ENCODE results near the gene HIPK2. TPM values are rescaled to one million over a fixed set of nuclear protein-coding genes. Genes with fewer than 3 reads are reported as not detected.

The HIPK2 gene
- total RNA-seq, 2 donors from 2014 or later: 22.1 to 26.4 TPM

DNA sequence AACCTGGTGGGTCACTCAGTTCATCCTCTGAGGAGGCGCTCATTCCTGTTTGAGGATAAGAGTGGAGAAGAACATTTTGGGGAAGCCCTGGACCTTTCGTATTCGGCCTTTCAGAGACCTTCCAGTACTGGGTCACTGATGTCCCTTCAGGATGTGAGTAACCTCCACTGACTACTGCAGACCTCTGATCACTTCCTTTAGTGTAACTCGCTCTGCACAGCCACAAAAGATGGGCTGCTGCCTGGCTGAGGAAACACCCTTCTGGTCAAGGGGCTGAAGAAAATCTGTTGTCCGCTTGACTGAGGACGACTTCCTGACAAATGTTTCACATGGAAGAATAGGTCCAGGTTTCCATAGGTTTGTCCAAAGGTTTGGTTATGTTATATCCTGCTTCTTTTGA is 35.4 kb upstream of the HIPK2 start:
- ATAC-seq: no peak
- WGBS, 2 donors: 80 to 87% methylated on average over 6 of the region's 6 CpGs
- H3K36me3 ChIP-seq (replicated peaks in 1 of 2; ENCODE audit: insufficient read depth in 1 of 2, low read depth in 2 of 2): no peaks in the 10 kb centered on the region
- no peak for TF ChIP-seq POLR2A (IDR thresholded peaks at IDR 0.05)
- TF ChIP-seq, protein P1, sequence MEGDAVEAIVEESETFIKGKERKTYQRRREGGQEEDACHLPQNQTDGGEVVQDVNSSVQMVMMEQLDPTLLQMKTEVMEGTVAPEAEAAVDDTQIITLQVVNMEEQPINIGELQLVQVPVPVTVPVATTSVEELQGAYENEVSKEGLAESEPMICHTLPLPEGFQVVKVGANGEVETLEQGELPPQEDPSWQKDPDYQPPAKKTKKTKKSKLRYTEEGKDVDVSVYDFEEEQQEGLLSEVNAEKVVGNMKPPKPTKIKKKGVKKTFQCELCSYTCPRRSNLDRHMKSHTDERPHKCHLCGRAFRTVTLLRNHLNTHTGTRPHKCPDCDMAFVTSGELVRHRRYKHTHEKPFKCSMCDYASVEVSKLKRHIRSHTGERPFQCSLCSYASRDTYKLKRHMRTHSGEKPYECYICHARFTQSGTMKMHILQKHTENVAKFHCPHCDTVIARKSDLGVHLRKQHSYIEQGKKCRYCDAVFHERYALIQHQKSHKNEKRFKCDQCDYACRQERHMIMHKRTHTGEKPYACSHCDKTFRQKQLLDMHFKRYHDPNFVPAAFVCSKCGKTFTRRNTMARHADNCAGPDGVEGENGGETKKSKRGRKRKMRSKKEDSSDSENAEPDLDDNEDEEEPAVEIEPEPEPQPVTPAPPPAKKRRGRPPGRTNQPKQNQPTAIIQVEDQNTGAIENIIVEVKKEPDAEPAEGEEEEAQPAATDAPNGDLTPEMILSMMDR (IDR thresholded peaks at IDR 0.05): no peak
- no peaks in the 10 kb centered on the region for H3K4me1 ChIP-seq
- H3K4me3 ChIP-seq: no peak overlapping the region
- H3K27me3 ChIP-seq: no peaks in the 10 kb centered on the region
- no peak for DNase-seq
- intact Hi-C loops (cut with DNase I): no loop called here
- H3K27ac ChIP-seq: no peak overlapping the region
- no peaks in the 10 kb centered on the region for H3K9me3 ChIP-seq

DNA sequence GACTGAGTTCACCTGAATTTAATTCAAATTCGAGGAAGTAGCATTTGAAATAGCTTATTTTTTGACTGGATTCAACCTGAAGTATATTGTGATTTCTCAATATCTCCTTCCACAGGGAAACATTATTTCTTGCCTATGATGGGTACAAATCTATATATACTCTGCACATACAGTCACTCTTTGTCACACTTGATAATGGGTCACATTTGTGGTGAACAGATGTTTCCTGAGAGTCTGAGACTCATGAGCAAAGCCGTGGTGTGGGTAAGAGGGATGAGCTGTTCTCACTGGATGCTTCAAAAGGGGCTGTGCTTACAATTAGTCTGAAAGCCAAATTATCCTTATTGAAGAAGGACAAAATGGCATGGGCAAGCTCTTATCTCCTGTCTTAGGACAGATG is 33.3 kb upstream of the HIPK2 start:
- ATAC-seq: no peak
- Histone ChIP-seq H3K4me3 (no peak overlapping the region), H3K4me1 (no peaks in the 10 kb centered on the region), H3K27me3 (no peaks in the 10 kb centered on the region), H3K36me3 (replicated peaks in 1 of 2; ENCODE audit: insufficient read depth in 1 of 2, low read depth in 2 of 2) (no peaks in the 10 kb centered on the region), H3K27ac (no peak overlapping the region), H3K9me3 (no peaks in the 10 kb centered on the region)
- WGBS, 2 donors: 51 to 76% methylated on average over 2 of the region's 2 CpGs
- DNase-seq: no peak
- TF ChIP-seq POLR2A (IDR thresholded peaks at IDR 0.05): no peak
- TF ChIP-seq, protein P1 (IDR thresholded peaks at IDR 0.05): no peak
- intact Hi-C loops (cut with DNase I): no loop called here

DNA sequence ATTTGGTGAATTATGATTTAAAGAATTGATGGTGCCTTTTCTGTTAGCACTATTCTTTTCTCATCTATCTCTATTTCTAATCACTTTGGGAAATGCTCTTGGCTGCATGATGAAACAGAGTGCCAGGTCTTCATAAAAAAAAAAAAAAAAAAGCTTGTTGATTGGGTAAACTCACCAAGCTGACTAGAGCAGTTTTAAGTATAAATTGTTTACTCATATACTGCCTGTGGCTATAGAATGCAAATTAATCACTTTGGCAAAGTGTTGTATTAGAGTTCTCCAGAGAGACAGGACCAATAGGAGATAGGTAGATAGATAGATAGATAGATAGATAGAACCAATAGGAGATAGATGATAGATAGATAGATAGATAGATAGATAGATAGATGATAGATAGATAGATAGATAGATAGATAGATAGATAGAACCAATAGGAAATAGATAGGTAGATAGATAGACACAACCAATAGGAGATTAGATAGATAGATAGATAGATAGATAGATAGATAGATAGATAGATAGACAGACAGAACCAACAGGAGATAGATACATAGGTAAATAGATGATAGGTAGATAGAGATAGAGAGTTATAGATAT is 31.1 kb upstream of the HIPK2 start:
- ATAC-seq (no peak), DNase-seq (no peak)
- no peak for TF ChIP-seq POLR2A (IDR thresholded peaks at IDR 0.05)
- TF ChIP-seq, protein P1 (IDR thresholded peaks at IDR 0.05): no peak
- intact Hi-C loops (cut with DNase I): no loop called here
- Histone ChIP-seq H3K4me1 (no peaks in the 10 kb centered on the region), H3K27me3 (no peaks in the 10 kb centered on the region), H3K9me3 (no peaks in the 10 kb centered on the region), H3K36me3 (replicated peaks in 1 of 2; ENCODE audit: insufficient read depth in 1 of 2, low read depth in 2 of 2) (no peaks in the 10 kb centered on the region), H3K4me3 (no peak overlapping the region), H3K27ac (no peak overlapping the region)

DNA sequence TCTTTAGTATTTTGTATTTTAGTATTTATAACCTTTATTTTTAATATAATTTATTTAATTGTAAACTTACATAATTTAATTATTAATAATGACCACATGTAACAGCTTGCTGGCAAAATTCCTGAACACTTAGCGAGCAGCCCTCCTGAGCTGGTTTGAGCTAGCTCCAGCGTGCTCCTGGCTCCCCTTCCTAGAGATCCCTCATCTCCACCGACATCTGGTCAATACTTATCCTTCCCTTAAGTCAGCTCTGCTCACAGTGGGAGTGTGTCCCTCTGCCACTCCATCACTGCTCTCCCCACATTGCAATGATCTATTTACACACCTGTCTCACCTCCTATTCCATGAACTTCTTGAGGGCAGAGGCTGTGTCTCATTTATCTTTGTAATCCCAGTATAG is 30.6 kb upstream of the HIPK2 start:
- no peaks in the 10 kb centered on the region for H3K9me3 ChIP-seq
- no peak overlapping the region for H3K4me3 ChIP-seq
- no peaks in the 10 kb centered on the region for H3K36me3 ChIP-seq (replicated peaks in 1 of 2; ENCODE audit: insufficient read depth in 1 of 2, low read depth in 2 of 2)
- no peak overlapping the region for H3K27ac ChIP-seq
- ATAC-seq (no peak), DNase-seq (no peak)
- intact Hi-C loops (cut with DNase I): no loop called here
- no peaks in the 10 kb centered on the region for H3K4me1 ChIP-seq
- no peak for TF ChIP-seq POLR2A (IDR thresholded peaks at IDR 0.05)
- TF ChIP-seq, protein P1 (IDR thresholded peaks at IDR 0.05): no peak
- 65 to 67% methylated on average over 3 of the region's 3 CpGs for WGBS, 2 donors
- H3K27me3 ChIP-seq: no peaks in the 10 kb centered on the region

DNA sequence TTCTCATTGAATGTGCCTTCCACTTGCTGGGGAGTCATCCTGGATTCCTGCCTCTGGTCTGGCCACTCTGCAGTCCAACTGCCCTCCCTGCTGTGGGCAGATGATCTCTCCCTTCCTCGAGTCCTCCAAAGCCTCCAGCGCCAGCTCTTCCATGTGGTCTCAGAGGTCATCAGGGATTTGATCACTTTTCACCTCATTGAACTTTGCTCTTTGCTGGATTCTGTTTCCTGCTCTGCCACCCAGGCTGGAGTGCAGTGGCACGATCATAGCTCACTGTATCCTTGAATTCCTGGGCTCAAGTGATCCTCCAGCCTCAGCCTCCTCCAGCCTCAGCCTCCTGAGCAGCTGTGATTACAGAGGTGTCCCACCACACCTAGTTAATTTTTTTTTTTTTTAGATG is 29.2 kb upstream of the HIPK2 start:
- ATAC-seq (no peak), DNase-seq (no peak)
- H3K4me3 ChIP-seq: no peak overlapping the region
- WGBS, 2 donors: 75 to 77% methylated on average over 3 of the region's 3 CpGs
- no peaks in the 10 kb centered on the region for H3K4me1 ChIP-seq
- no peaks in the 10 kb centered on the region for H3K27me3 ChIP-seq
- TF ChIP-seq POLR2A (IDR thresholded peaks at IDR 0.05): no peak
- TF ChIP-seq, protein P1 (IDR thresholded peaks at IDR 0.05): no peak
- H3K9me3 ChIP-seq: no peaks in the 10 kb centered on the region
- no peak overlapping the region for H3K27ac ChIP-seq
- intact Hi-C loops (cut with DNase I): no loop called here
- H3K36me3 ChIP-seq (replicated peaks in 1 of 2; ENCODE audit: insufficient read depth in 1 of 2, low read depth in 2 of 2): no peaks in the 10 kb centered on the region

All from body of pancreas (tissue), 4 donors.